Brain microvascular endothelial cell (primary cell): ENCODE measurements around the gene TRIM25.

Experiments used
- DNase-seq: peaks from one replicate; pipeline ENCODE4 v3.0.0-alpha.2; 2020
- H3K27ac ChIP-seq: fragments of 250-450 bp; sonication (Bioruptor Pico); 2 replicates; pipeline ENCODE4 v1.5.1; 2020; ENCODE audit warnings: mild to moderate bottlenecking, moderate library complexity
- H3K27me3 ChIP-seq: fragments of 250-450 bp; sonication (Bioruptor Pico); replicated peaks from 2 replicates; pipeline ENCODE4 v1.5.1; 2020; ENCODE audit warnings: mild to moderate bottlenecking
- H3K36me3 ChIP-seq: fragments of 250-450 bp; sonication (Bioruptor Pico); replicated peaks from 2 replicates; pipeline ENCODE4 v1.5.1; 2020; ENCODE audit warnings: mild to moderate bottlenecking
- H3K4me3 ChIP-seq: 2 replicates; pipeline ENCODE4 v1.5.1; 2011; ENCODE audit warnings: low read depth, mild to moderate bottlenecking, control low read depth, low read length, moderate library complexity
- in situ Hi-C: cut with HindIII; loops from 2 replicates; pipeline ENCODE4 v1.10.0; 2017; ENCODE audit warnings: low sequenced_read_pairs, low pct_ligation_motif_present
- TF ChIP-seq, protein P1 (sequence below): IDR thresholded peaks from 2 replicates; pipeline ENCODE4 v1.5.1; 2011; ENCODE audit warnings: low read depth, mild to moderate bottlenecking, moderate library complexity, low read length, control low read depth, inconsistent platforms; ENCODE audit errors: missing control alignments

The TRIM25 gene

DNA sequence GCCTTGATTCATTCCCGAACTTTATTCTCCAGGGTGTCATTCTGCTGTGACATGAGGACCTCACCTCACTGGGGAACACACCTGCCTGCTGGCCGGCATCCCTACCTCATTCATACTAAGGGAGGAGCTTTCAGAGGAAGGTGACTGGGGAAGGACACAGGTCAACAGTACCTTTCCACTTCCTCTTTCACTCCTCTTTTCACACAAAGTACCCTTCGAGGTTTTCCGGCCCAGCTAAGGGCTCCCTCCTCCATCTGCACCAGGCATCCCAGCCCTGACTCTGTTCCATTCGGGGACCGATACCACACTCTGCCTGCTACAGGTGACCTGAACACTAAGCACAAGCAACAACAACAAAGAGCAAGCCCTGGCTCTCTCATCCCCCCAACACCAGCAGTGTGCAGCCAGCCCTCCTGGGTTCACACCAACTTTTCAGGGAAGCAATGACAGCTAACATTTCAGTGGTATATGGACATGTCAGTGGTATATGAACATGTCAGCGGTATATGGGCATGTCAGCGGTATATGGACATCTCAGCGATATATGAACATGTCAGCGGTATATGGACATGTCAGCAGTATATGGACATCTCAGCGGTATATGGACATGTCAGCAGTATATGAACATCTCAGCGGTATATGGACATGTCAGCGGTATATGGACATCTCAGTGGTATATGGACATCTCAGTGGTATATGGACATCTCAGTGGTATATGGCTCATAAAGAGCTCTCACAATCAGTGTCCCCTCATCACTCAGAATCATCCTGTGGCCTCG is 16.0 kb downstream of the TRIM25 start:
- no peak for DNase-seq
- TF ChIP-seq, protein P1, sequence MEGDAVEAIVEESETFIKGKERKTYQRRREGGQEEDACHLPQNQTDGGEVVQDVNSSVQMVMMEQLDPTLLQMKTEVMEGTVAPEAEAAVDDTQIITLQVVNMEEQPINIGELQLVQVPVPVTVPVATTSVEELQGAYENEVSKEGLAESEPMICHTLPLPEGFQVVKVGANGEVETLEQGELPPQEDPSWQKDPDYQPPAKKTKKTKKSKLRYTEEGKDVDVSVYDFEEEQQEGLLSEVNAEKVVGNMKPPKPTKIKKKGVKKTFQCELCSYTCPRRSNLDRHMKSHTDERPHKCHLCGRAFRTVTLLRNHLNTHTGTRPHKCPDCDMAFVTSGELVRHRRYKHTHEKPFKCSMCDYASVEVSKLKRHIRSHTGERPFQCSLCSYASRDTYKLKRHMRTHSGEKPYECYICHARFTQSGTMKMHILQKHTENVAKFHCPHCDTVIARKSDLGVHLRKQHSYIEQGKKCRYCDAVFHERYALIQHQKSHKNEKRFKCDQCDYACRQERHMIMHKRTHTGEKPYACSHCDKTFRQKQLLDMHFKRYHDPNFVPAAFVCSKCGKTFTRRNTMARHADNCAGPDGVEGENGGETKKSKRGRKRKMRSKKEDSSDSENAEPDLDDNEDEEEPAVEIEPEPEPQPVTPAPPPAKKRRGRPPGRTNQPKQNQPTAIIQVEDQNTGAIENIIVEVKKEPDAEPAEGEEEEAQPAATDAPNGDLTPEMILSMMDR = no peak
- in situ Hi-C loops = no loop called here
- H3K4me3 ChIP-seq = no peak overlapping the region
- H3K27me3 ChIP-seq = no peaks in the 10 kb centered on the region
- H3K36me3 ChIP-seq = peaks cover 25% of the 10 kb centered on the region
- H3K27ac ChIP-seq = no peak overlapping the region

DNA sequence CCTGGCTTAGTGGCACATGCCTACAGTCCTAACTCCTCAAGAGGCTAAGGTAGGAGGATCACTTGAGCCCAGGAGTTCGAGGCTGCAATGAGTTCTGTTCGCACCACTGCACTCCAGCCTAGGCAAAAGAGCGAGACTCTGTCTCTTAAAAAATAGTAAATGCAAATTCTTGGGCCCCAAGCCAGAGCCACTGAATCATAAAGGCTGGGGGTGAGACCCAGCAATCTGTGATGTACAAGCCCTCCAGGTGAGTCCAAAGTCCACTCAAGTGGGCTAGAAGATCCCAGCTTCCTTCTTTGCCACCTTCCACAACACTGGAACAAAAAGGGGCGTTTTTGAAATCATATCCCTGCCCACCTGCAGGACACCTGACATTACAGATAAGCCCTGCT is 16.9 kb downstream of the TRIM25 start:
- in situ Hi-C loops = no loop called here

DNA sequence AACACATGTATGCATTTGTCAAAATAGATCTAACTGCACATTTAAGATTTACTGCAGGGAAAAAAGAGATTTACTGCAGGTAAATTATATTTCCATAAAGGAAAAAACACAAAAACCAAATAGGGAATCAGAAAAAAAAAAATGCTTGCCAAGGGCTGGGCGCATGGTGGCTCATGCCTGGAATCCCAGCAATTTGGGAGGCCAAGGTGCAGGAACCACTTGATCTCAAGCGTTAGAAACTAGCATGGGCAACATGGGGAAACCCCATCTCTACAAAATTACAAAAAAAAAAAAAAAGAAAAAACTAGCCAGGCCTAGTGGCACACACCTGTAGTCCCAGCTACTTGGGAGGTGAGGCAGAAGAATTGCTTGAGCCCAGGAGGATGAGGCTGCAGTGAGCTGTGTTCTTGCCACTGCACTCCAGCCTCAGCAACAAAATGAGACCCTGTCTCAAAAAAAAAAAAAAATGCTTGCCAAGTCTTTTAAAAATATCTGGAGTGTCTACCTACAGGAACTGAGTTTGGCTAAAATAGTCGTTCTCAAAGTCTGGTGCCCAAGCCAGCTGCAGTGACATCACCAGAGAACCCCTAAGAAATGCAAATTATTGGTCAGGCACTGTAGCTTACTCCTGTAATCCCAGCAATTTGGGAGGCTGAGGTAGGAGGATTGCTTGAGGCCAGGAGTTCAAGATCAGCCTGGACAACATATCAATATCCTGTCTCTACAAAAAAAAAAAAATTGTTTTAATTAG is 17.5 kb downstream of the TRIM25 start:
- TF ChIP-seq, protein P1 = no peak
- in situ Hi-C loops = no loop called here
- Histone ChIP-seq H3K27me3 (no peaks in the 10 kb centered on the region), H3K4me3 (no peak overlapping the region), H3K27ac (no peak overlapping the region), H3K36me3 (peaks cover 20% of the 10 kb centered on the region)
- DNase-seq = no peak

More for the DNA sequence above, 16.9 kb downstream of the TRIM25 start:
- no peak for DNase-seq
- no peaks in the 10 kb centered on the region for H3K27me3 ChIP-seq
- H3K27ac ChIP-seq = no peak overlapping the region
- no peak overlapping the region for H3K4me3 ChIP-seq
- TF ChIP-seq, protein P1 = no peak
- H3K36me3 ChIP-seq = peaks cover 19% of the 10 kb centered on the region

DNA sequence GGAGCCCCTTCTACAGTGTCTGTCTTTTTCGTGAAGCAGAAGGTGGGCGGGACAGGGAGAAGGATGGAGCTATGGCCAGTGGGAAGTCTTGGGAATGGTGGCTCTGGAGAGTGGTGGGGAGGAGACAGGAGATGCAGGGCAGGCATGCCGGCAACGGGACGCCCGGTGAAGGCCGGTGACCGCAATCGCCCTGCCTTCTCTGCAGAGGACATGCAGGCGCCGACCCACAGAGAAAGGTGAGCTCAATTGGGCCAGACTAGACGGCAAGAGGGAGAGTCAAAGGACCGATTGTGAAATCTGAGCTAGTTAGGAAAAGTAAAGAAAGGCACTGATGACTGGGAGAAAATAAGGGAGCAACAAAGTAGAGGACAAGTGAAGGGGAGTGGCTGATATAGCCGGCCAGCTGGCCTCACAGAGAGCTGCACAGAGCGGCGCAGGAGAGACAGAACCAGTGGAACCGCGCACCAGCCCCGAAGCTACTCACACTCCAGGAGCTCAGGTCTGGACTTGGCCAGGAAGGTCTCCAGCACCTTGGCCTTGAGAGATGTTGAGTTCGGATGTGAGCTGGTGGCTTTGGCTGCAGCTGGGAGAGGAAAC is 18.9 kb downstream of the TRIM25 start:
- TF ChIP-seq, protein P1 = no peak
- no peak for DNase-seq
- Histone ChIP-seq H3K36me3 (peaks cover 15% of the 10 kb centered on the region), H3K27me3 (no peaks in the 10 kb centered on the region), H3K4me3 (no peak overlapping the region), H3K27ac (no peak overlapping the region)
- in situ Hi-C loops = no loop called here

DNA sequence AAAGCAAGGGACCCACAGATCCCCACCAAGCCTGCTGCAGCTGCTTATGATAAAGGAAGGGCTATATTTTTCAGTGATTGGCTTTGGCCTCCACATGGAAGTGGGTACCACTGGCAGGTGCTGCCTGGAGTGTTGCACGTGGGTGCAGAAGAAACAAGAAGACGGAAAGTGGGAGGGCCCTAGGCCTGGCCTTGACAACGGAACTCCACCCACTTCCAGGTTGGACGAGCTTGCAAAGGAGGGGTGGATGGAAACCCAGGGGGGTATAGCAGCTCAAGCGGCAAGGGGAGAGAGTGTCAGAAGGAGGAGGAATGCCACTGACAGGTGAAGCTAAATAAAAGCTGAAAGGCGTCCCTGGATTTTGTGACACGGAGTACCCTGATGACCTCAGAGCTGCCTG is 20.3 kb downstream of the TRIM25 start:
- TF ChIP-seq, protein P1 = no peak
- H3K27me3 ChIP-seq = no peaks in the 10 kb centered on the region
- no peak for DNase-seq
- peaks cover 12% of the 10 kb centered on the region for H3K36me3 ChIP-seq
- no peak overlapping the region for H3K27ac ChIP-seq
- in situ Hi-C loops = no loop called here
- no peak overlapping the region for H3K4me3 ChIP-seq
